HG03565 (cell line): ENCODE results near the gene HLA-B.

Experiments
- ATAC-seq: cut with Tn5 transposase; IDR thresholded peaks from one replicate; pipeline ENCODE4 v1.9.1; 2021; ENCODE audit warnings: mild to moderate bottlenecking, moderate library complexity; ENCODE audit not compliant: unreplicated experiment

Gene HLA-B

DNA sequence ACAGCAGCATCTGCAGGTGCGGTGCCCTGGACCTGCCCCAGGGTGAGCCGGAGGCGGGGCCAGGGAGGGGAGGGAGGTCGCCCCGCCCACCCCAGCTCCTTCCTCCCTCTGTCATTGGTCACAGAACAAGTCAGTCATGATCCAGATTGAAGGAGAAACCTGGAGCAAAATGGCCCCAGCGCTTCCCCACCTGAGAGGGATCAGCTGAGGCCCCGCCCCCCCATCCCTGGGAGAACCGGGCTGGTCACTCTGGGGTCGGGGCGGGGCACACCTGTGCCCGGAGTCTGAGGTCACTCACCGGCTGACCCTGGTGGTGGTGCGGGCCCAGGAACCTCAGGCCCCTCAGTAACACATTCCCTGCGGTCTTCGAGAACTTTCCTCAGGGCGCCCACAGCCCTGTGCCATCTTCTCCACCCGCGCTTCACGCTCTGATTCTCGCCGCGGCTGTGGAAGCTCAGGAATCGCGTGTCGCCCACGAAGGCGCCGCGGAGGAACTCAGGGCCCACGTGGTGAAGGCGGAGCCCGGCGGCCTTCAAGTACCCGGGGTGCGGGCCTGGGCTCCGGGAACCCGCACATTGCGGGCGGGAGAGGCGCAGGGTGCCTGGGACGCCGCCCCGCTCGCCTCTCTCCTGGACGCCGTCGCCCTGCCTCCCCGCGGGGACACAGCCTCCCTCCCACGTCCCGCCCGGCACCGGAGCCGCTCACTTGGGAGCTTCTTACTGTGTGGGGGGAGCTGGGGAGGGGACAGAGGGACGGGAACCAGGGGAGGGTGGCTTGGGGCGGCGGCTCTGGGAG is 48.7 kb downstream of the HLA-B start:
- ATAC-seq, result no peak

DNA sequence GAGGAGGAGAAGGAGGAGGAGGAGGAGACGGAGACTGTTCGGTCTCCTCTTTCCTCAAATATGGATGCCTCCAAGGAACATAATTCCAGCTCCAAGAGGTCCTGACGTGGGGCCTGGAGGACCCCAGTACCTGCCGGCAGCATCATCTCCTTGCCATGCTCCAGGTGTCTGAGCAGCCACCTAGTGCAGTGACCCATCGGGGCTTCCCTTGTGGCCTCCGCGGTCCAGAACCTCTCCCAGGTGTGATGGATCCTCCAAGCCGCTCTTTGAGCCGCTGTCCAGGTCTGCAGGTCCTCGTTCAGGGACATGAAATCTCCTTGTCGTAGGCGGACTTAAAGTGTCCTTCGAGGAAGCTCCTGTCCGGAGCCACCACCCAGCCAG is 49.3 kb downstream of the HLA-B start:
- no peak for ATAC-seq

DNA sequence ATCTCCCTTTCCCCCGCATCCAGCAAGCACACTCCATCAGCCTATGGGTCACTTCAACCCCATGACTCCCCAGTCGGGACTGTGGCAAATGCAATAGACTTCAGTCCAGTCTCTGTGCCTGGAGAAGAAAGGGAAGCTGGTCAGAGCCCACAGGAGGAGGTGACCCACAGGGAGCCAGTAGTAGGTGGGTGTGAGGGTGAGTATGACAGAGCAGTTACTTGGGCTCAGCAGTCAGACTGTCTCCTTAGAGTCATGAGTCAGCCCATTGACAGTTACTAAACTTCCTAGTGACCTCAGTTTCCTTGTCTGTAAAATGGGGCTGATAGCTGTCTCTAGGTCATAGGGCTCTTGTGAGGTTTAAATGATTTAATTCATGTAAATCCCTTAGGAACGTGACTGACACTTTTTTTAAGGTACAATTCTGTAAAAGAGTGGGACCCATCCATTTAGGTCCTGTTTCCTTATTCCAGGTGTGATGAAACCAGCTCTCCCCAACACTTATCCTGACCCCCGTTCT is 51.2 kb downstream of the HLA-B start:
- no peak for ATAC-seq

DNA sequence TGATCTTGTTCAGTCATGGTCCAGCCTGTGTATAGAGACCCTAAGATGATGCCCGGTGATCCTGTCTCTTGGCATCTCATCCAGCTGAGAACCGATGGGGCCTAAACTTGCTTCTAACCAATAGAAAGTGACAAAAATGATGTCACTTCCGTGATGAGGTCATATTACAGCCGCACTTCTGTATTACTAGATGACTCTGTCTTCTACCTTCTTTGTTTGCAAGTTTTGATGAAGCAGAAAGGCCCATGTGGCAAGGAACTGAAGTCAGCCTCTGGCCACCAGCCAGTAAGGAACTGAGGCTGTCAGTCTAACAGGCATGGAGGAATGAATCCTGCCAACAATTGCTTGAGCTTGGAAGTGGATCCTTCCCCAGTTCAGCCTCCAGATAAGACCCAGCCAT is 52.3 kb downstream of the HLA-B start:
- no peak for ATAC-seq
